Suprapubic skin (tissue), 4 donors: Measurements from ENCODE around the gene SPANXA1. TPM values are rescaled to one million over a fixed set of nuclear protein-coding genes. Genes with fewer than 3 reads are reported as not detected.
A peak's percentile ranks its signal among the peaks of the same experiment; 100 is the strongest.
"Not testable (repeated sequence)": the region's sequence is repeated elsewhere in the genome, so short reads cannot be mapped to it uniquely, and the experiment has no call there.

Experiments used
- DNase-seq, 2 donors: peaks; one replicate each; pipeline ENCODE4 v3.0.0-alpha.2; 2019; ENCODE audit warnings: low spot score in 2 of 2
- H3K27ac ChIP-seq: fragments of 200-600 bp; sonication (generic); one replicate; pipeline ENCODE4 v1.5.1; 2019
- H3K27me3 ChIP-seq: fragments of 200-600 bp; sonication (generic); one replicate; pipeline ENCODE4 v1.5.1; 2019
- H3K36me3 ChIP-seq: fragments of 200-600 bp; sonication (generic); one replicate; pipeline ENCODE4 v1.5.1; 2019
- H3K4me1 ChIP-seq: fragments of 200-600 bp; sonication (generic); one replicate; pipeline ENCODE4 v1.5.1; 2019
- H3K4me3 ChIP-seq: fragments of 200-600 bp; sonication (generic); one replicate; pipeline ENCODE4 v1.5.1; 2019; ENCODE audit warnings: mild to moderate bottlenecking
- H3K9me3 ChIP-seq: fragments of 200-600 bp; sonication (generic); one replicate; pipeline ENCODE4 v1.5.1; 2019
- CTCF ChIP-seq, 2 donors: fragments of 200-600 bp in 1 of 2; fragments of 450-650 bp in 1 of 2; sonication (generic) in 1 of 2; IDR thresholded peaks; one replicate each; pipeline ENCODE4 v1.5.1; 2016 to 2019; ENCODE audit warnings: antibody characterized with exemption in 2 of 2, mild to moderate bottlenecking in 1 of 2, moderate library complexity in 1 of 2
- EP300 ChIP-seq: sonication (generic); formaldehyde crosslinking; IDR thresholded peaks from one replicate; pipeline ENCODE4 v1.6.1; 2017; ENCODE audit warnings: antibody characterized with exemption
- POLR2A ChIP-seq, 2 donors: fragments of 450-650 bp; IDR thresholded peaks; one replicate each; pipeline ENCODE4 v1.6.1; 2017; ENCODE audit warnings: antibody characterized with exemption in 2 of 2, mild to moderate bottlenecking in 2 of 2, moderate library complexity in 2 of 2
- POLR2AphosphoS5 ChIP-seq, 3 donors: sonication (generic); formaldehyde crosslinking; IDR thresholded peaks; one replicate each; pipeline ENCODE4 v1.6.1; 2017; ENCODE audit warnings: antibody characterized with exemption in 3 of 3
- WGBS: methylation state at CpG from one replicate; pipeline ENCODE4 v1.1.5; 2018; 5-methylcytosine and 5-hydroxymethylcytosine counted together
- total RNA-seq, 4 donors: library from RNA; depleted of rRNA; stranded (reverse); fragments of >200 nt; gene quantifications; one replicate each; pipeline ENCODE4 v1.1.0, GENCODE V29; 2016

Gene SPANXA1
- not detected for total RNA-seq

- H3K9me3 ChIP-seq, H3K4me1 ChIP-seq, DNase-seq, H3K4me3 ChIP-seq, H3K27me3 ChIP-seq, H3K27ac ChIP-seq, H3K36me3 ChIP-seq: not testable (repeated sequence)
- WGBS, result no CpG with 5 or more reads among the region's 10 CpGs
Observed at GRCh38 chrX:141584638-141585037, at the start of gene SPANXA1. Gene SPANXA1, minus strand, starts transcription at chrX:141584738. Its CDS starts 60 bp downstream, at chrX:141584678.

GRCh38 chrX:141632124-141632523, 47.6 kb upstream of the SPANXA1 start:
- no peaks in the 10 kb centered on the region for H3K27me3 ChIP-seq
- no peaks in the 10 kb centered on the region for H3K4me1 ChIP-seq
- no peak overlapping the region for H3K27ac ChIP-seq
- TF ChIP-seq POLR2A (IDR thresholded peaks at IDR 0.05) (no peak), CTCF (IDR thresholded peaks at IDR 0.05) (no peak), EP300 (no peak), POLR2AphosphoS5 (IDR thresholded peaks at IDR 0.05) (no peak)
- H3K36me3 ChIP-seq, result no peaks in the 10 kb centered on the region
- H3K9me3 ChIP-seq, result no peaks in the 10 kb centered on the region
- H3K4me3 ChIP-seq, result no peak overlapping the region
- no peak for DNase-seq

GRCh38 chrX:141619336-141619735, 34.8 kb upstream of the SPANXA1 start:
- no peaks in the 10 kb centered on the region for H3K9me3 ChIP-seq
- no peaks in the 10 kb centered on the region for H3K4me1 ChIP-seq
- TF ChIP-seq POLR2AphosphoS5 (IDR thresholded peaks at IDR 0.05) (no peak), EP300 (no peak), POLR2A (IDR thresholded peaks at IDR 0.05) (no peak), CTCF (IDR thresholded peaks at IDR 0.05) (no peak)
- H3K36me3 ChIP-seq, result no peaks in the 10 kb centered on the region
- no peak overlapping the region for H3K27ac ChIP-seq
- 62% methylated on average over 2 of the region's 2 CpGs for WGBS
- no peak overlapping the region for H3K4me3 ChIP-seq
- no peaks in the 10 kb centered on the region for H3K27me3 ChIP-seq
- no peak for DNase-seq

- no peak for TF ChIP-seq CTCF (IDR thresholded peaks at IDR 0.05)
- no peak for TF ChIP-seq POLR2AphosphoS5 (IDR thresholded peaks at IDR 0.05)
- no peak for TF ChIP-seq POLR2A (IDR thresholded peaks at IDR 0.05)
- TF ChIP-seq EP300, result no peak
- no peaks in the 10 kb centered on the region for H3K4me1 ChIP-seq
- no peaks in the 10 kb centered on the region for H3K9me3 ChIP-seq
- no peak overlapping the region for H3K4me3 ChIP-seq
- WGBS, result 94% methylated on average over 1 of the region's 1 CpG
- no peak for DNase-seq
- no peak overlapping the region for H3K27ac ChIP-seq
- no peaks in the 10 kb centered on the region for H3K36me3 ChIP-seq
- H3K27me3 ChIP-seq, result no peaks in the 10 kb centered on the region
Observed at GRCh38 chrX:141609111-141609510, 24.6 kb upstream of the SPANXA1 start.

GRCh38 chrX:141589408-141589807, 4.9 kb upstream of the SPANXA1 start, which contains the start of gene SPANXA2:
Gene SPANXA2, plus strand, starts transcription at chrX:141589708. Its CDS starts 60 bp downstream, at chrX:141589768.
- not testable (repeated sequence) for H3K27me3 ChIP-seq

GRCh38 chrX:141542551-141542950, 42.0 kb downstream of the SPANXA1 start:
- H3K4me1 ChIP-seq, H3K27me3 ChIP-seq, H3K36me3 ChIP-seq, H3K9me3 ChIP-seq, H3K27ac ChIP-seq, H3K4me3 ChIP-seq: not testable (repeated sequence)
- peak in 1 of 2 donors; percentile 28 for DNase-seq
- 100% methylated on average over 4 of the region's 16 CpGs for WGBS

More at GRCh38 chrX:141589408-141589807, 4.9 kb upstream of the SPANXA1 start, which contains the start of gene SPANXA2:
- WGBS, result no CpG with 5 or more reads among the region's 10 CpGs
- H3K36me3 ChIP-seq, H3K4me3 ChIP-seq, H3K4me1 ChIP-seq, H3K9me3 ChIP-seq, H3K27ac ChIP-seq, DNase-seq: not testable (repeated sequence)

Other genes starting within 250 kb of the SPANXA1 start
- not detected for gene SPANXA2, start 5.0 kb upstream of the SPANXA1 start, total RNA-seq
- not detected for gene SPANXD, start 114.0 kb upstream of the SPANXA1 start, total RNA-seq